Neural cell (in vitro differentiated cells): ENCODE measurements around the gene ALKBH6. TPM values are rescaled to one million over a fixed set of nuclear protein-coding genes. Genes with fewer than 3 reads are reported as not detected.
A peak's percentile ranks its signal among the peaks of the same experiment; 100 is the strongest.

Experiments used
- H2AFZ ChIP-seq: fragments of 200-600, 300-800 bp; sonication (generic), shearing (Covaris generic); 2 replicates; pipeline ENCODE4 v1.6.0; 2014; ENCODE audit warnings: low read depth, mild to moderate bottlenecking, antibody characterized with exemption, low read length, moderate library complexity
- H3F3A ChIP-seq: fragments of 200-600 bp; shearing (Covaris generic); 2 replicates; pipeline ENCODE4 v1.6.1; 2016; ENCODE audit warnings: mild to moderate bottlenecking, moderate library complexity, mixed read lengths, antibody characterized with exemption, low read length; ENCODE audit not compliant: insufficient read depth, poor library complexity, severe bottlenecking
- H3K27ac ChIP-seq: fragments of 200-600, 300-800 bp; sonication (generic), shearing (Covaris generic); 2 replicates; pipeline ENCODE4 v1.5.1; 2014; ENCODE audit warnings: mild to moderate bottlenecking, low read length, moderate library complexity
- H3K27me3 ChIP-seq: fragments of 300-800, 200-600 bp; sonication (generic), shearing (Covaris generic); 2 replicates; pipeline ENCODE4 v1.6.0; 2014; ENCODE audit warnings: mild to moderate bottlenecking, low read depth, low read length, moderate library complexity; ENCODE audit not compliant: insufficient read depth
- H3K36me3 ChIP-seq: fragments of 300-800, 200-600 bp; sonication (generic), shearing (Covaris generic); 2 replicates; pipeline ENCODE4 v1.5.1; 2014; ENCODE audit warnings: mild to moderate bottlenecking, antibody characterized with exemption, low read length, moderate library complexity; ENCODE audit not compliant: insufficient read depth
- H3K4me2 ChIP-seq: fragments of 300-800, 200-600 bp; sonication (generic), shearing (Covaris generic); 2 replicates; pipeline ENCODE4 v1.6.0; 2014; ENCODE audit warnings: mild to moderate bottlenecking, low read length
- H3K4me3 ChIP-seq: fragments of 300-800, 200-600 bp; sonication (generic), shearing (Covaris generic); 2 replicates; pipeline ENCODE4 v1.5.1; 2014; ENCODE audit warnings: mild to moderate bottlenecking, low read length, moderate library complexity
- H3K79me2 ChIP-seq: fragments of 200-600 bp; shearing (Covaris generic); replicated peaks from 2 replicates; pipeline ENCODE4 v1.6.0; 2014; ENCODE audit warnings: mild to moderate bottlenecking, low read length, moderate library complexity; ENCODE audit not compliant: insufficient read depth
- H3K9ac ChIP-seq: fragments of 300-800, 200-600 bp; sonication (generic), shearing (Covaris generic); 2 replicates; pipeline ENCODE4 v1.6.1; 2016; ENCODE audit warnings: mild to moderate bottlenecking, low read length, mixed read lengths
- H3K9me2 ChIP-seq: fragments of 200-600 bp; shearing (Covaris generic); 2 replicates; pipeline ENCODE4 v1.6.1; 2016; ENCODE audit warnings: mild to moderate bottlenecking, low read length, mixed read lengths; ENCODE audit not compliant: insufficient read depth
- H3K9me3 ChIP-seq: fragments of 200-600, 300-800 bp; sonication (generic), shearing (Covaris generic); 2 replicates; pipeline ENCODE4 v1.6.1; 2016; ENCODE audit warnings: mild to moderate bottlenecking, mixed run types, low read length, moderate library complexity, mixed read lengths
- H4K20me1 ChIP-seq: fragments of 200-600 bp; shearing (Covaris generic); 2 replicates; pipeline ENCODE4 v1.6.1; 2016; ENCODE audit warnings: mild to moderate bottlenecking, mixed run types; ENCODE audit not compliant: insufficient read depth
- CTCF ChIP-seq: fragments of 450-650 bp; IDR thresholded peaks from 2 replicates; pipeline ENCODE4 v1.5.1; 2014; ENCODE audit warnings: antibody characterized with exemption, mild to moderate bottlenecking, moderate library complexity; ENCODE audit not compliant: poor library complexity, severe bottlenecking
- EP300 ChIP-seq: fragments of 450-650 bp; conservative IDR thresholded peaks from 2 replicates; pipeline ENCODE4 v1.6.1; 2014; ENCODE audit warnings: antibody characterized with exemption, mild to moderate bottlenecking, moderate library complexity; ENCODE audit not compliant: poor library complexity, severe bottlenecking
- EZH2 ChIP-seq: fragments of 200-600, 300-800 bp; shearing (Covaris generic), sonication (generic); IDR thresholded peaks from 2 replicates; pipeline ENCODE4 v1.6.1; 2014; ENCODE audit warnings: antibody characterized with exemption, low read length, borderline replicate concordance, mild to moderate bottlenecking; ENCODE audit not compliant: insufficient read depth, poor library complexity, severe bottlenecking
- MXI1 ChIP-seq: fragments of 450-650 bp; conservative IDR thresholded peaks from 2 replicates; pipeline ENCODE4 v1.6.1; 2014; ENCODE audit warnings: antibody characterized with exemption, mild to moderate bottlenecking; ENCODE audit not compliant: poor library complexity, severe bottlenecking
- POLR2AphosphoS5 ChIP-seq: IDR thresholded peaks from 2 replicates; pipeline ENCODE4 v1.6.1; 2012
- RAD21 ChIP-seq: fragments of 450-650 bp; conservative IDR thresholded peaks from 2 replicates; pipeline ENCODE4 v1.6.1; 2014; ENCODE audit warnings: antibody characterized with exemption, mild to moderate bottlenecking, moderate library complexity
- SMC3 ChIP-seq: fragments of 450-650 bp; conservative IDR thresholded peaks from 2 replicates; pipeline ENCODE4 v1.6.1; 2014; ENCODE audit warnings: antibody characterized with exemption, mild to moderate bottlenecking, moderate library complexity; ENCODE audit not compliant: poor library complexity
- TAF1 ChIP-seq: IDR thresholded peaks from 2 replicates; pipeline ENCODE4 v1.6.1; 2012; ENCODE audit warnings: low read depth
- polyA minus RNA-seq: library from RNA; depleted of rRNA, polyadenylated mRNA; stranded (reverse); fragments of >200 nt; gene quantifications from 2 replicates; pipeline ENCODE4 v1.2.3, GENCODE V29; 2014
- polyA plus RNA-seq: library from polyadenylated mRNA; depleted of rRNA; stranded (reverse); fragments of >200 nt; gene quantifications from 2 replicates; pipeline ENCODE4 v1.2.3, GENCODE V29; 2014
- TF ChIP-seq, protein P1 (sequence below): IDR thresholded peaks from 2 replicates; pipeline ENCODE4 v1.6.1; 2012; ENCODE audit warnings: borderline replicate concordance

The ALKBH6 gene
- polyA plus RNA-seq: 45.6 and 63.2 TPM in 2 replicates
- polyA minus RNA-seq: 12.9 and 14.2 TPM in 2 replicates

DNA sequence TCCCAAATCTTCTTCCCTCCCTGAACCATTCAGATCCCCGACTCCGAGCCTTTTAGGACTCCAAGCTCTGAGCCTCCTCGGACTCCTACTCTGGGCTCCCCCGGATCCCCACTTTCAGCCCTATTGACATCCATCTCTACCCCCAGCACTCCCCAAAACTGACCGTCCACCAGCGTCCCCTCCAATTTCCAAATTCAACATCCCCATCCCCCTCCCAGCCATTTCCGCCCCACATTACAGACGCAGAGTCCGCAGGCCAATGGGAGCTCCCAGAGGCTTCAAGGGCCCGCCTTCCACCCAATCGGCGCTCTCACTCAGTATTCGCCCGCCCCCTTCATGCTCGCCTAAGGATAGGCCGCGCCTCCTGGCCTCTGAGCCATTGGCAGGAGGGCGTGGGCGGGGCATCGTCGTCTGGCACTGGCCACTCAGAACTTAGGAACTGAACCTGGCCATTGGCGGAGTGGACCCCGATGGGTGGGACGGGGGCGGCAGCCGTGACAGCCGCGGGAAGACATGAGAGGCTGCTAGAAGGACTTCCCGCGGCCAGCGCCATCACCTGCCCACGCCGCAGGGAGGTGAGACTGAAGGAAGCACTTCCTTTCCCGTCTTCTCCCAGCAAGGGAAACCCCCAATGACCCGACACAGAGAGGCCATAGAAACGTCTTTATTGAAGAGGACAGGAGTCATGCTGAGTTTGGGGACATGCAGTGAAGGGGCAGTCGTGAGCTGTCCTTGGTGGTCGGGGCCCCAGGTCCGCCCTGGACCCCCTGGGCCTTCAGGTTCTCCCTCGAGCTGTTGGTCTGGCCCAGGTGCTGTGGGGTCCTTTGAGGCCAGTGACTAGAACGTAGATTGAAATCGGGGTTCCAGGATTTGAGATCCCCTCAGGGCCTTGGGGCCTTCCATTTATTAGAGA is at the start of gene ALKBH6:
Gene ALKBH6 (minus strand): TSS at position 202 of the 913 bp plus-strand sequence. CDS start 816 bp downstream, outside the sequence.
- Histone ChIP-seq H3K4me3 (peak within 1 kb of the TSS; percentile 72), H3K27me3 (no peaks in the 10 kb centered on the region), H3K9ac (peak within 1 kb of the TSS; percentile 72), H2AFZ (peak within 1 kb of the TSS; percentile 80), H3F3A (no peaks in the 10 kb centered on the region), H3K36me3 (peaks cover 5% of the 10 kb centered on the region), H4K20me1 (no peaks in the 10 kb centered on the region), H3K9me2 (no peaks in the 10 kb centered on the region), H3K27ac (peak within 1 kb of the TSS; percentile 24), H3K9me3 (no peaks in the 10 kb centered on the region), H3K79me2 (no peaks in the 10 kb centered on the region), H3K4me2 (peak within 1 kb of the TSS; percentile 53)
- TF ChIP-seq CTCF: no peak
- TF ChIP-seq POLR2AphosphoS5: peak; percentile 66
- peak; percentile 57 for TF ChIP-seq MXI1
- TF ChIP-seq RAD21: no peak

DNA sequence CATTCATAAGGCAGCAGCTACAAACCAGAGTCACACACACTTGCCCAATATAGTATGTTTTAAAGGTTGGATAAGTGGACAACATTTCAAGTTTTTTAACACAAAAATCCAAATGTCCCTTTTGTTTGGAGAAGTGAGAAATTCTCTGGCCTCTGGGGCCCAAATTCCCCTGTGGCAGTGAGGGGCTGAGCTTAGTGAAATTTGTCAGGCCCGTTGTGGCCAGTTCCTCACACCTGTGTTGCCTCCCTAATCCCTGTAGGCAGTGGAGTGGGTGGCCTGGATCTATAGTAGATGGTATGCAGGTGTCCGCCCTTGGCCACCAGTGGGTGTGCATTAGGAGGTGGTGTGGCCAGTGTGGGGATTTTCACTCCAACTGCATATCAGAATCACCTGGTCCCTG is 47.4 kb upstream of the ALKBH6 start:
- no peaks in the 10 kb centered on the region for H3K27me3 ChIP-seq
- H3K36me3 ChIP-seq: no peaks in the 10 kb centered on the region
- H3F3A ChIP-seq: no peaks in the 10 kb centered on the region
- H3K9me2 ChIP-seq: no peaks in the 10 kb centered on the region
- no peak overlapping the region for H3K9ac ChIP-seq
- H4K20me1 ChIP-seq: no peaks in the 10 kb centered on the region
- no peak for TF ChIP-seq SMC3
- TF ChIP-seq MXI1: no peak
- no peak for TF ChIP-seq RAD21
- TF ChIP-seq EZH2: no peak
- no peak for TF ChIP-seq TAF1
- TF ChIP-seq, protein P1, sequence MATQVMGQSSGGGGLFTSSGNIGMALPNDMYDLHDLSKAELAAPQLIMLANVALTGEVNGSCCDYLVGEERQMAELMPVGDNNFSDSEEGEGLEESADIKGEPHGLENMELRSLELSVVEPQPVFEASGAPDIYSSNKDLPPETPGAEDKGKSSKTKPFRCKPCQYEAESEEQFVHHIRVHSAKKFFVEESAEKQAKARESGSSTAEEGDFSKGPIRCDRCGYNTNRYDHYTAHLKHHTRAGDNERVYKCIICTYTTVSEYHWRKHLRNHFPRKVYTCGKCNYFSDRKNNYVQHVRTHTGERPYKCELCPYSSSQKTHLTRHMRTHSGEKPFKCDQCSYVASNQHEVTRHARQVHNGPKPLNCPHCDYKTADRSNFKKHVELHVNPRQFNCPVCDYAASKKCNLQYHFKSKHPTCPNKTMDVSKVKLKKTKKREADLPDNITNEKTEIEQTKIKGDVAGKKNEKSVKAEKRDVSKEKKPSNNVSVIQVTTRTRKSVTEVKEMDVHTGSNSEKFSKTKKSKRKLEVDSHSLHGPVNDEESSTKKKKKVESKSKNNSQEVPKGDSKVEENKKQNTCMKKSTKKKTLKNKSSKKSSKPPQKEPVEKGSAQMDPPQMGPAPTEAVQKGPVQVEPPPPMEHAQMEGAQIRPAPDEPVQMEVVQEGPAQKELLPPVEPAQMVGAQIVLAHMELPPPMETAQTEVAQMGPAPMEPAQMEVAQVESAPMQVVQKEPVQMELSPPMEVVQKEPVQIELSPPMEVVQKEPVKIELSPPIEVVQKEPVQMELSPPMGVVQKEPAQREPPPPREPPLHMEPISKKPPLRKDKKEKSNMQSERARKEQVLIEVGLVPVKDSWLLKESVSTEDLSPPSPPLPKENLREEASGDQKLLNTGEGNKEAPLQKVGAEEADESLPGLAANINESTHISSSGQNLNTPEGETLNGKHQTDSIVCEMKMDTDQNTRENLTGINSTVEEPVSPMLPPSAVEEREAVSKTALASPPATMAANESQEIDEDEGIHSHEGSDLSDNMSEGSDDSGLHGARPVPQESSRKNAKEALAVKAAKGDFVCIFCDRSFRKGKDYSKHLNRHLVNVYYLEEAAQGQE: no peak
- TF ChIP-seq CTCF: no peak
- TF ChIP-seq POLR2AphosphoS5: no peak
- no peak for TF ChIP-seq EP300
- peaks cover 5% of the 10 kb centered on the region for H3K79me2 ChIP-seq
- no peak overlapping the region for H3K27ac ChIP-seq
- H3K4me2 ChIP-seq: no peak overlapping the region
- H3K4me3 ChIP-seq: no peak overlapping the region
- no peaks in the 10 kb centered on the region for H3K9me3 ChIP-seq
- H2AFZ ChIP-seq: no peak overlapping the region
